Ramos (cell line): ENCODE data around the gene EEF1A2.

ENCODE experiments used
- in situ Hi-C: fragments of 300-500 bp; cut with MboI; formaldehyde crosslinking; loops from one replicate; pipeline ENCODE4 v1.14.3; 2022; ENCODE audit warnings: low sequenced_read_pairs; ENCODE audit not compliant: unreplicated experiment

EEF1A2 gene

DNA sequence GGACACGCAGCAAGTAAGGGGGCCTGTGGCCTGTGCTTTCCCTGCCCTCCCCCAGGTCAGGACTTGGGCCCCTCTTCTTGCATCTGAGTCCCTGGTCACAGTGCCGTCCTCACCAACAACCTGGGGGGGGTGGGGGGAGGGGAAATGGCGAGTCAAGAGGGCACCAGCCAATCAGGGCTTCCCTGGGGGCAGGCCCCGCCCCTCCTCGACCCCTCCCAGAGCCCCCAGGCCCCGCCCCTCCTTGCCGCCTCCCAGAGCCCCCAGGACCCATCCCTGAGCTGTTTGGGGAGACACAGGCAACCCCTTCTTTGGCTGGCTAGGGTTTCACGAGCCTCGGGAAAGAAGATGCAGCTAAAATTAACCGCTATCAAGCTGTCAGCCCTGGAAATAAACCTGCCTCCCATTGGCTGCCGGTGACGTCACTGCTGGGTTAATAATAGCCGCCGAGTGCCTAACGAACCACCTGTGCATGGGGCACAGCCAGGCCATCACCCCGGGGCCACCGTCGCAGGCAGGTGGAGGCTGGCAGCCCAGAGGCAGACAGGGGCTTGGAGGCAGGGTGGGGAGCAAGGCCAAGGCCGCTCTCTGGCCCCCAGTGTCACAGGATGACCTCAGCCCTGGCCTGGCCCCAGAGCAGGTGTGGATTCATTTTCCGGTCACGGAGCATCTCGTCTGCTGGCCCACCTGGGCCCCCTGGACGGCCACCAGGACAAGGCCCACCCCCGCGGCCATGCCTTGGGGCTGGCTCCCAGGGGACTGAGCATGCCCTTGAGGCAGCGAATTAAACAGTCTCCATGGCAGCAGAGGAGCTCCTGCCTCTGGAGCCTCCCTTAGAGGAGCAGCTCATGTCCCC, 3.2 kb upstream of the EEF1A2 start:
- in situ Hi-C loops: no loop called here

DNA sequence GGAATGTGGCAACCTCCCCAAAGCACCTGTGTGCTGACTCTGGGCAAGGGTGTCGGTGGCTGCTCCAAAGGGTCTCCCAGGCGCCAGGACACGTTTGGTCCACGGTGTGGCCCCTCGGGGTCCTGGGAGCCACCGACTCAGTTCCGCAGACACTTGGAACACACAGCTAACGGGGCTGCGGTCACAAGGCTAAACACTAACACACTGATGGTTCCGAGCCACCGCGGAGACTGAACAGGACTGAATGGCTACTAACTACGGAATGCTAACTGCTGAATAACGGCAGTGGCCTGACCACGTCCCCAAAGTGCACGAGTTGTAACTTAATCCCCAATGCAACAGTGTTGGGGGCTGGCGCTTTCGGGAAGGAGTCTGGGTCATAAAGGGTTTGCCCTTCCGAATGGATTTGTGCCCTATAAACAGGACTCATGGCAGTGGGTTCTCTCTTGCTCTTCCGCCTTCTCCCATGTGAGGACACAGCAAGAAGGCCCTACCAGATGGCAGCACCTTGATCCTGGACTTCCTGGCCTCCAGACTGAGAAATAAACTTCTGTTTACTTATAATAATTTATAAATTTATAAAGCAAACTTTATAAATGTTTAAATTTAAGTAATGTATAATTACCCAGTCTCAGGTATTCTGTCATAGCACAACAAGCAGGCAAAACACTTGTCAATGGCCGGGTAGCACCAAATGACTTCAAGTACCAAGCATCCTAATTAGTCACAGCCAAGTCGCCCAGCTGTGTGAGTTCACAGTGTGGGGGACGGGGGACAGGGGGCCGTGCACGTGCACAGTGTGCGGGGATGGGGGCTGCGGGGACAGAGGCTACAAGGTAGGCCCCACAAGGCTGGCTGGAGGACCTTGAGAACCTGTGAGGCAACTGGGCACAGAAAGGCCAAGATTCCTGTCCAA, 2.3 kb upstream of the EEF1A2 start:
- in situ Hi-C loops: no loop called here

DNA sequence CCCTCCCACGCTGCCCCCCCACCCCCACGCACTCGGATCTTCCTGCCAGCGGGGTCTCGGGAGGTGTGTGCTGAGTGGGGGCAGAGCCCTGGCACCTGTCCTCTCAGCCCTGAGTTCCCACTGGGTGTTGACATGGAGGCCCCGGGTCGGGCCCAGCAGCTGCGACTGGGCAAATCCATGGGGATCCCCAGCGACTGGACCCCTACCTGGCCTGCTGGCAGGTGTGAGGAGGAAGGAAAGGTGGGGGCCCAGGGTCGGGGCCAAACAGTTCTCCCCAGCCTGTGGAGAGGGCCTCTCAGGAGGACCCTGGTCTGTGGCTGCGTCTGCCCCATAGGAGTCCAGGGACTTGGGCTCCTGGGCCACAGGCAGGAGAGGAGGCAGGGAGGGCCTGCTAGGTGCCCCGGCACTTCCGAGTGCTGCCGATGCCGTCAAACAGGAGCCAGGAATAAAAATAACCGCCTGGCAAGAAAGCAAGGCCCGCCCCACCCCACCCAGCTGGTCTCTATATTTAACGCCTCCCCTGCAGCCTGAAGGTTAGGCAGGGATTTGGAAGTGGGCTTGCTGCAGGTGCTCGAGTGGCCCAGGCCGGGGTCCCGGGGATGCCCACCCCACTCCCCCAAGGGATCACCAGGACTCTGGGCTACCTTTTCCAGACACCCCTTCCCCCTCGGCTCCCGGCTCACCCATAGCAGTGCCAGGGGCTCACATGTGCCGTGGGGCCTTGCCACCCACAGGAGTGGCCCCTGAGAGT, 1.4 kb upstream of the EEF1A2 start:
- in situ Hi-C loops: no loop called here

DNA sequence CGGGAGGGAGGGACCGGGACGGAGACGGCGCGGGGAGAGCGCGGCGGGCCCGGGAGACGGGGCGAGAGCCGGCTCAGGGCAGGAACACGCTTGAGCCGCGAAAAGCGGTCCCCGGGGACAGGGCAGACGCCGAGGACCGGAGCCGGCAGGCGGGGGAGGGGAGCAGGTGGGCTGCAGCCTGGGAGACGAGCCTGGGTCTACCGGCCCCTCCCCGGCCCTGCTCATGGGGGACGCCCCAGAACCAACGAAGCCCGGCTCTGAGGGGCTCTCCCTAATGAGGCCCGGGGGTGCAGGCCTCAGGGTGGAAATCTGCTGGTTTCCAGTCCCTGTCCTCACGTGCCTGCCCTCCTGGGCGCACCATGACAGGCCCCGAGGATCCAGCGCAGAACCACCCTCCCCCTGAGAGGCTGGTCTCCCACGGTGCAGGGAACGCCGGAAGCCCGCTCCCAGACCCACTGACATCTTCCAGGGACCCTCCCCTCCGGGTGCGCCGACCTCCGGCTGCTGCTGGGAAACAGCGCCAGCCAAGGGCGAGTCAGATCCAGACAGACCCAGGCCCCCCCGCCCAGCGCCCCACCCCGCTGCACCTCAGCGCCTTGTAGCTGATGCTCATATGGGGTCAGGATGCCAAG, 571 bp upstream of the EEF1A2 start:
- in situ Hi-C loops: no loop called here

DNA sequence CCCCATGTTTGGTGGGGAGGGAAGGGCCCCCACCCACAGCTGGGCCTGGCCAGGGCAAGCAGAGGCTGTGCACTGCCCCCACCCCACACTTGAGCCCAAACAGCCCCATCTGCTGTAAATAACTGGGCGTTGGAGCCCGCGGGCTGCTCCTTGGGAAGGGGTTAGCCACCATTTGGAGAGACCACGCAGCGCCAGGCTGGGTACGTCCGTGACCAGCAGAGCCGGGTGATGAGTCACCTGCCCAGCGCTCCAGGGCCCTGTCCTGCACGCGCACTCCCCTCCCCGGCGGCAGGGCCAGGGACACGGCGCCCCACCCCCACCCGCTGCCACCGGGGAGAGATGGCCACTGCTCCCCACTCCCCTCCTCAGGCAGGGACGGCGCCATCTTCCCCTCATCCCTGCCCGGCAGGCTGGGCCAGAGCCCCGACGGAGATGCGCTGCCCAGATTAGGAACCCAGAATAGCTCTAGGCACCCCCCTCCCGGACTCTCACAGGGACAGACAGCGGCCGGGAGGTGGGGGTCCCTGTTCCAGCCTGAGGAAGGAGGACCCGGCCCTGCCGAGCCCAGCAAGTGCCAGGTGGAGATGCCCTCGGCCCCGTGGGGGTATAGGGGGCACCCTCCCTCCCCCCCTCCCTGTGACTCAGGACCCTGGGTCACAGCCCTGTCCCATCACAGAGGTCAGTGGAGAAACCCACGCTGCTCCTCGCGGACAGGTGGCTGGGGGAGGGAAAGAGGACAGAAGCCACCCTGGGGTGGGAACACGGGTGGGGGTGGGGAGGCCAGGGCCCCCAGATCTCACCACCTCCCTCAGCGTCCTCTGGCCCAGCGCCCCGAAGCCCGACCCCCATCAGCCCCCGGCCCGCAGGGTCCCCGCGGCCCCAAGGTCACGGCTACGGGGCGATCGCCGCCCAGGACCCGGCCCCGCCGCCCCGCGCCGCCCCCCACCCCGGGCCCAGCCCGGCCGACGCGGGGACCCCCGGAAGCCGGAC, 642 bp downstream of the EEF1A2 start:
- in situ Hi-C loops: no loop called here

DNA sequence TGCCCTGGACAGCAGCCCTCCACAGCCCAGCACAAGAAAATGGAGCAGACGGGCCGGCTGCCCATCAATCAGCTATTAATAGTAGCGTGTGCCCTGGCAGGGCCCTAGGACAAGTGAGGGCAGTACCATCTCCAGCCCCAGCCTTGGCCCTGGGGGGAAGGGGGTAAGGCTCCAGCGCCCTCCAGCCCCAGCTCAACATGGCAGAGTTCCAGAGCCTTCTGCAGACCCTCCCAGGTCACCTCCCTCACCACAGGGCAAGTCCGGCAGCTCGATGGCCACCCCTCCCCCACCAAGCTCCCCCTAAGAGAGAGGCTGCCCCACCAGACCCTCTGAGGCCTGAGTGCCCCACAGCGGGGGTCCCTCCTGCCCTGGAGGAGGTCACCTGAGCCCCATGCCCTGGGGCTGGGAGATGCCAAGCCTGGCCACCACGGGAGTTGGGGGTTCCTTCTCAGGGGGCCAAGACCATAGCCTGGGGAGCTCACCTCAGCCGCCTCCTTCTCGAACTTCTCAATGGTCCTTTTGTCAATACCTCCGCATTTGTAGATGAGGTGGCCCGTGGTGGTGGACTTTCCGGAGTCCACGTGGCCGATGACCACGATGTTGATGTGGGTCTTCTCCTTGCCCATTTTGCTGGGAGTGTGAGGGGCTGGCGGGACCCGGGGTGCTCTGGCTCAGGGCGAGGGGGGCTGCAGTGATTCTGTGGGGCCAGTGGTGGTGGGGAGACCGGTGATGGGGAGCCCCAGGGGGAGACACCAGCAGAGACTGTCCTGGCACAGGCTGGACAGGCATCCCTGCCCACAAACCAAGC, 1.5 kb downstream of the EEF1A2 start:
- in situ Hi-C loops: no loop called here

DNA sequence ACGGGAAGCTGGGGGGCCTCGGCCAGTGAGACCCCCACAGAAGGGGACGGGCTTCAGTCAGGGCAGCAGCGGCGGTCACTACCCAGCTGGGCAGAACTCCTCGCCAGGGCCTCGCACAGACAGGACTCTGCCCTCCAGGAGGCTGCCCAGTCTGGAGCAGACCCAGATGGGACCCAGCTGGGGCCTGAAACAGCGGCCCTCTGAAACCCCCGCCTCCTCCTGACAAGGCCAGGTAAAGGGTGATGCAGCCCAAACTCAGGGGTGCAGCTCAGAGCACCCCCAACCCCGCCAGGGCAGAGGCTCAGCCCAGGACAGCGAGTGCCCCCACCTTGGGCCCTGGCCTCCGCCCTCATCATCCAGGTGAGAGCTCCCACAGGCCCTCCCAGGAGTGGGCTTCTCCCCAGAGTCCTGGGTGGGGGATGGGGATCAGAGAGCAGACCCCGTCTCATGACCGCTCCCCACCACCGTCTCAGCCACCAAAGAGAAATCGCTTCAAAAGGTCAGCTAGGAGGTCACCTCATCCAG, 2.2 kb downstream of the EEF1A2 start:
- in situ Hi-C loops: no loop called here

DNA sequence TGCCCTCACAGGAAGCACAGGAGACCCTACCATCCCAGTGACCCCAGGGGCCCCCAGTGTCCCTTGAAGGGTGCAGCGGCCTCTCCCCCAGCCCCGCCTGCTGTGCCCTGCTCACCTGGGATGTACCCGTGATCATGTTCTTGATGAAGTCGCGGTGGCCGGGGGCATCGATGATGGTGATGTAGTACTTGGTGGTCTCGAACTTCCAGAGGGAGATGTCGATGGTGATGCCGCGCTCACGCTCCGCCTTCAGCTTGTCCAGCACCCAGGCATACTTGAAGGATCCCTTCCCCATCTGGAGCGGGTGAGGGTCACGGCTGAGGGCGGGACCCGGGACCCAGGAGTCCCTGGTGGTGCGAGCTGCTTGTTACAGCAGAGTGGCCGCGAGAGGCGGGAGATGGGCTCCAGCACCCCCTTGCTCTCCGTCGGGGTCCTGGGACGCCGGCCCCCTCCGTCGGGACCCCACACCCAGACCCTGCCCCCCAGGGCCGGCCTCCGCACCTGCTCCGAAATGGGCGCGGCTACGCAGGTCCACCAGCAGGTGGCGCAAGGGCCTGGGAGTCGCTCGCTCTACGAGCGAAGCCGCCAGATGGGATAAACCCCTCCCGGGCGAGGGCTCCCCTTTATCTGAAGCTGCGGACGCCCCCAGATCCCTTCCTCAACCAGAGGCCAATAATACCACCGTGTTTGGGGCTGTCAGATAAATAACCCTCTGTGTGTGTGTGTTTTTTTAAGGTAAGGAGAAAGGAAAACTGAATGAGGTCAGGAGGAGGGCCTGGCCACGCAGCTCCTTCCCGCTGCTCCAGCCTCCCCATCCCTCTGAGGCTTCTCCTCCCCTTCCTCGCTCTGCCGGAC, 2.9 kb downstream of the EEF1A2 start:
- in situ Hi-C loops: no loop called here

DNA sequence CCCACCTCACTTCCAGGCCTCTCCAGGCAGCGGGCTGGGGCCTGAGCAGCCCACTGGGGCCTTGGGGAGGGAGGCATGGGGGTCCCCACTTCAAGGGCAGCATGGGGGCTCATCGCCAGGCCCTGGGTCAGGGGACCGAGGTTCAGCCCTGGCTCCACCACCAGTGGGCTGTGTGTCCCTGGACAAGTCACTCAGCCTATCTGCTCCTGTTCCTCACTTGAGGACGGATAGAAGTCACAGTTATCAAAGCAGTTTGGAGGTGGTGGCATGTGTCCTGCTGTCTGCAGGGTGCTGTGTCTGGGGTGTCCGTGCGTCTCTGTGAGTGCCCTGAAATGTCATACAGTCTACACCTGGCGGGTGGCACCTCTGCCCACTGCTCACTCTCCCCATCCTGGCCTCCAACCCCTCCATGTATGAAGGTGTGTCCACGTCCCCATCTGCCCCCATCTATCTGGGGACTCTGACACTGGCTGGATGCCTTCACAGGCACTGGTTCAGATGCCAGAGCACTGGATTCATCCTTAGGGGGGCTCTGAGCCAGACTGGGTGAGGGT, 3.6 kb downstream of the EEF1A2 start:
- in situ Hi-C loops: no loop called here

DNA sequence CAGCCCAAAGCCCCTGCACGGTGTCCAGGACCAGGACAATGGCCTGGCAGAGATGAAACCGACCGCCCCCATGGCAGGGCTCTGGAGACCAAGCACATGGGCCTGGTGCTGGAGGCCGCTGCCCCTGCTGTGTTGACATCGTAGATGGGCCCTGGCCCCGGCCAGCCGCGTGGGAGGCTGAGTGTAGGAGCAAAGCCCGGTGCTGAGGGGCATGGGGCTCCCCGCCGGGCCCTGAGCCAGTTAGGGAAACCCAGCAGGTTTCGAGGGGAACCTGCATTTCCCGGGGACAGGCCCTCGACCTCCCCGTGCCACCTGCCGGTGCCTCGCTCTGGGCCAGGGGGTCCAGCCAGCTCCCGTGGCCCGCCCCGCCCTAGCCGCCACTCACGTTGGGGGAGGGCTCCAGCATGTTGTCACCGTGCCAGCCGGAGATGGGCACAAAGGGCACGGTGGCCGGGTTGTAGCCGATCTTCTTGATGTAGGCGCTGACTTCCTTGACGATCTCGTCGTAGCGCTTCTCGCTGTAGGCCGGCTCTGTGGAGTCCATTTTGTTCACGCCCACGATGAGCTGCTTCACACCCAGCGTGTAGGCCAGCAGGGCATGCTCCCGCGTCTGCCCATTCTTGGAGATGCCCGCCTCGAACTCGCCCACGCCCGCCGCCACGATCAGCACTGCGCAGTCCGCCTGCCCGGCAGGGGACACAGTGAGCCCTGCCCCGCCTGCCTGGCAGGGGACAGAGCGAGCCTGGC, 4.3 kb downstream of the EEF1A2 start:
- in situ Hi-C loops: no loop called here

DNA sequence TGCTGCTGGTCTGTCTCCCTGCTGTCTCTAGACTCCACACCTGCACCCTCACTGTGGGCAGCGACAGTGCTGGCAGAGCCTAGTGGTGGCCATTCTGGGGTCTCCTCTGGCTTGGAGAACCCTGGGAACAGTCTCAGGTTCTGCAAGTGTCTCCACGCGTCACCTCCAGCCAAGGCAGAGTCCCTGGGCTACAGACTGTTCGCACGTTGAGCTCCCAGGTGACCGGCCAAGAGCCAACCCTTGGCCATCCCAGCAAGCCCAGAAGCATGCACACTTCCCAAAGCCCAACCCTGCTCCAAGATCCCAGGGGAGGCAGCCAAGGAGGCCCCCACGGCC, 4.8 kb downstream of the EEF1A2 start:
- in situ Hi-C loops: no loop called here

DNA sequence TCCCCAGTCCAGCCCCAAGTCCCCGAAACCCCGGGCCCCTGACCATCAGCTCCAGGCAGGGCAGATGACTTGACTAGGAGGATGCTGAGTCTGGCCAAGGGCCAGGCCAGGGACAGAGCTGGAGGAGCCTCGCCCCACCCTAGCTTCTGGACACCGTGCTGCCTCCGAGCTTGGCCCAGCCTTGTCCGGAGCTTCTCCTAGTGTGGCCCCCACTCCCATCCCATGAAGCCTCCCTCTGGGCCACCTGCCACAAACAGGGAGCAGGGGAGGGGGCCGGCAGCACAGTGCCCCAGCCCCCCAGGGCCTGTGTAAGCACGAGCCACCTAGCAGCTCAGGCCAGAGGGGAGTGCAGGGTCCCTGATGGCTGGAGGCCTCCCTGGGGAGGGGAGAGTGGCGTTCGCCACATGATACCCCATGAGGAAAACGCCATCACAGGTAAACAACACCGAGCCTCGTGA, 5.3 kb downstream of the EEF1A2 start:
- in situ Hi-C loops: no loop called here

DNA sequence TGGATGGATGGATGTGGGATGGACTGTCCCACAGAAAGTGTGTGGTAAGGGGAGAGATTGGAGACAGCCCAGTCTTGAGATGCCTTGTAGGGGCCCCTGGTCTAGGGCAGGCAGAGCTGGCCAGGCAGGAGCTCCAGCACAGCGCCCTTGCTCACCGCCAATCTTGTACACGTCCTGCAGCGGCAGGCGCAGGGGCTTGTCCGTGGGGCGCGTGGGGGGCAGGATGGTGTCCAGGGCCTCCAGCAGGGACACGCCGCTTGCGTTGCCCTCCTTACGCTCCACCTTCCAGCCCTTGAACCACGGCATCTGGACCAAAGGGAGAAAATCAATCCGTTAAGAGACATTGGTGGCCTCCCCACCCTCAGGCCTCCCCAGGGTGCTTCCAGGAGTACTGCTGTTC, 5.9 kb downstream of the EEF1A2 start:
- in situ Hi-C loops: no loop called here

DNA sequence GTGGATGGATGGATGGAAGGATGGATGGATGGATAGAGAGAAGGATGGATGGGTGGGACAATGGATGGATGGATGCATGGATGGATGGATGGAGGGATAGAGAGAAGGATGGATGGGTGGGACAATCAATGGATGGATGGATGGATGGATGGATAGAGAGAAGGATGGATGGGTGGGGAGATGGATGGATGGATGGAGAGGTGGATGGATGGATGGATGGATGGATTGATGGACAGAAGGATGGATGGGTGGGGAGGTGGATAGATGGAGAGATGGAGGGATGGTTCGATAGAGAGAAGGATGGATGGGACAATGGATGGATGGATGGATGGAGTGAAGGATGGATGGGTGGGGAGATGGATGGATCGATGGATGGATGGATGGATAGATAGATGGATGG, 6.4 kb downstream of the EEF1A2 start:
- in situ Hi-C loops: no loop called here

DNA sequence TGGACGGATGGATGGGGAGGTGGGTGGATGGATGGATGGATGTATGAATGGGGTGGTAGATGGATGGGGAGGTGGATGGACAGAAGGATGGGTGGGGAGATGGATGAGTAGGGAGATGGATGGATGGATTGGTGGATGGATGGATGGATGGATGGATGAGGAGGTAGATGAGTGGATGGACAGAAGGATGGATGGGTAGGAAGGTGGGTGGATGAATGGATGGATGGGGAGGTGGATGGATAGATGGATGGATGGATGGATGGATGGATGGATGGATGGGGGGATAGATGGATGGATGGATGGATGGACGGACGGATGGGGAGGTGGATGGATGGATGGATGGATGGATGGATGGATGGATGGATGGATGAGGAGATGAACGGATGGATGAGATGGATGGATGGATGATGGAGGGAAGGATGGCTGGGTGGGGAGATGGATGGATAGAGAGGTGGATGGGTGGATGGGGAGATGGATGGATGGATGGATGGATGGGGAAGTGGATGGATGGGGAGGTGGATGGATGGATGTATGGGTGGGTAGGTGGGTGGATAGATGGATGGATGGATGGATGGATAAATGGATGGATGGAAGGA, 7.2 kb downstream of the EEF1A2 start:
- in situ Hi-C loops: no loop called here

DNA sequence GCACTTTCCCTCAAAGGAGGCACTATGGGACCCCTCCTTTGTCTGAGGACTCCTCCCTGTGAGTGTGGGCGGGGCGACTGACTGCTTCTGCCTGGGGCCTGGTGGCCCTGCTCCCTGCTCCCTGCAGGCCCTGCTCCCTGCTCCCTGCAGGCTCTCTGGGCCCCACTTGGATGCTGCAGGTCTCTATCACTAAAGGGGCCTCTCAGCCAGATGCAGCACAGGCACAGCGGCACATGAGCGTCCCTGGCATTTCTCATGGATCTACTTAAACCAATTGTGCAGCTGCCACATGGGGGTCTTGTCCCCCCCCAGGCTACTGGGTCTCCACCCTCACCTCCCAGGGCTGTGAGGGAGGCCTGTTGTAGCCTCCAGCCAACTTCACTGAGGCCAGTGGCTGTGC, 7.8 kb downstream of the EEF1A2 start:
- in situ Hi-C loops: no loop called here
